Activated CD4-positive, alpha-beta T cell treated with anti-CD3 and anti-CD28 coated beads, Interleukin-2, amount 50 U/mL, for 24 hours (primary cell): ENCODE measurements around the gene PCDH15.

Source experiments
- DNase-seq, 2 donors: peaks; one replicate each; pipeline ENCODE4 v3.0.0-alpha.2; 2020; ENCODE audit warnings: low read depth in 1 of 2, low spot score in 1 of 2

Gene PCDH15

DNA sequence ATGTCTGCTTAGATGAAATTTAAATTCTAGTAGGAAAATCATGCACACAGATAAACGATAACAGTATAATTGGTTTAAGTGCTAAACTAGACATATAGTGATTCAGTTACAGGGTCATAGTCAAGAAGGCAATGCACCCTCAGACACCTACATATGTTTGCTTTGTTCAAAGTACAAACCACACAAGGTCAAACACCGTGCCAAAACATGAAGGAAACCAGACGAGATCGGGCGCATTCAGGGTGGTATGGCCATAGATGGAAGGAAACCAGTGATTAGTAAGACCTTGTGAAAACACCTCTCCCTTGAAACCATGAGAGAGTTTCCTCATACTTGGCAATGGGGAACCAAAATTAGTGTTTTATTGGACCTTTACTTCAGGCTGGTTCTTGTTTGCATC is 906.9 kb downstream of the PCDH15 start:
- DNase-seq: no peak

DNA sequence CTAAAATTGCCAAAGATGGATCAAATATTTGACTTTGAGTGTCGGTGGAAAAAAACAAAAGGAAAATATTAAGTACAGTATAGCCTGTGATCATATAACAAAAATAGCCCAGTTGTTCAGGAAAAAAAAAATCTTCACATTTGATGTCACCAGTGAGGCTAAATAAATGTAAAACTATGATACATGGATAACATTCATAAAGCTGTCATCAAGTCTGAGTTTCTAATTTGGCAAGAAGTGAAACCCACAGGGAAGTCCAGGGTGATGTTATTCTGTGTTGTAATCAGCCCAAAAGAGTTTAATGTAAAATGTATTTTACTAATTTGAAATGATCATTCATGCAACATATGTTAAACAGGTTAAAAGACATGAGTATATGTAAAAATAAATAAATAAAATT is 908.0 kb downstream of the PCDH15 start:
- no peak for DNase-seq

DNA sequence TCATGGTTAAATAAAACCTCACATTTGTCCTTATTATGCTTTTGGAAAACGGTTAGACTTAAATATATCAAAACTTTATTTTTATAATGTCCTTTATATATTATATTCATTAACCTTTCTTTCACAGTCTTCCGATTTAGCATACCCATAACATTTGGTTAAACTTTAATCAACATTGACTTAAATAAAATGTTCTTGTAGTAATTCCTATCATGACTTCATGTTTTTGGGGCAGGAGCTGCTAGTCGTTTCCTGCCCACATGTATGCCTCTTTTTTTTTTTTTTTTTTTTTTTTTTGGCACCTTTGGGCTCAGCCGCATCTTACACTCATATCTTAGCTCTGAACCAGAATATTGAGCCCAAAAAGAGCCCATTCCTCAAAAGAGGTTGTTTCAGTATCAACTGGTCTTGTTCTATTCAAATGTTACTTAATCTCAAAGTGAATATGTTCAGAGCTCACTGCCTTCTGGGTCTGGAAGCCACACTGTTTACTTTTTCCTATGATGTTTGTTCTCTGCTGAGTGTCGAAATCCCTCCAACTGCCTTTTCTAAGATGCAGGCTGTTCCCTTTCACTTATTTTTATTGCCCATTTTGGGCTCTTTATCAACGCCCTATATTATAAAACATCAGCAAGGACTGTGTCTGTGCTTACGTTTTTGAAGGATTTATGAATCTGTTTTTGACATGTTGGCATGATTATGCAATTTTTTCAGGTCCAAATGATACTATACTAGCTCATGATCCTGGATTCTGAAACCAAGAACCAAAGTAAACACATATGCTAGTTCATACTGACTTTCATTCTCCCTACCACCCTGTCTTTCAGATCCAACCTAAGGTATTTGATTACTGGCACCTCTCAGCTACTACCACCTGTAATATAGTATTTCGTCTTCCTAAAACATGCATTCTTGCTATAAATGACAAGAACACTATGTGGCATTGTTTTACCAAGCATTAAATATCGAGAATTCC is 914.4 kb downstream of the PCDH15 start:
- no peak for DNase-seq

DNA sequence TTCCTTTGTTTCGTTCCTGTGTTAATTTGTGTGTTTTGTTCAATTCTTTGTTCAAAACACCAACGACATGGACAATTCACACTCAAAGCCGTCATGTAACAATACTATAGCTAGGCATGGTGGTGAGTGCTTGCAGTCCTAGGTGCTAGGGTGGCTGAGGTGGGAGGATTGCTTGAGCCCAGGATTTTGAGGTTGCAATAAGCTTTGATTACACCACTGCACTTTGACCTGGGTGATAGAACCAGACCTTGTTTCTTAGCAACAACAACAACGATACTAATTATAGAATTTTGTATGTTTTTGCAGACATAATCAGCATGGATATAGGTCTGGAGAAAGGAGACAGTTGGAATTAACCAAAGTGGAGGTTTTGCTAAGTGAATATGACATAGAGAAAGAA is 936.2 kb downstream of the PCDH15 start:
- no peak for DNase-seq

DNA sequence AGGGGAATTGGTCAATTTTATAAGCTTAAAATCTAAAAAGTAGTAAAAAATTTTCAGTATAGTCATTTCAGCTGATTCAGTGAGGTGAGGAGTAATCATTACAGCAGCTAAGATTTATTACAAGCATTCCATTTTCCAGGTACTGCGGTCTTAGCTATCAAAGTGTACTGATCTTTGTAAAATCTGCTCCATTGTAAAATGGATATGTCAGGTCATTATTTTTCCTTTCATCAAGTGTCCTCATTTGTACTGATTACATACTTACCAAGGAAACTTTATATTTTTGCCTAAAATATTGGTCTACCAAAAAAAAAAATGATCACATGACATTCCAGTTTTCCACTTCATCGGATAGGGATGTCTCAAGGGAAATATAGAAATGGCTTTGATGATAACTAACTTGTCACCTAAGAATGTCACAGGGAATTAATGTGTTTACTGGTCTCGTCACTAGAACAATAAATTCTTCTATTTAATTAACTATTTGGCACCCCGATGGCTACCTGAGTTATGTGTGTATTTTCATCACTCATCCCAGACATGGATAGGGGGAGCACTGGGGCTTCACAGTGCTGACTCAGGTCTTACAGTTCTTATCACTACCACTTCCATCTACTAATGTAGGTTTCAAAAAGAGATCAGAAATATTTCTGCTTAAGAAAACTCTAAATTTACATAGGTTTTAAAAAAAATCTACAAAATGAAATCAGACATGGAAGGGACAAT is 948.4 kb downstream of the PCDH15 start:
- DNase-seq: no peak

DNA sequence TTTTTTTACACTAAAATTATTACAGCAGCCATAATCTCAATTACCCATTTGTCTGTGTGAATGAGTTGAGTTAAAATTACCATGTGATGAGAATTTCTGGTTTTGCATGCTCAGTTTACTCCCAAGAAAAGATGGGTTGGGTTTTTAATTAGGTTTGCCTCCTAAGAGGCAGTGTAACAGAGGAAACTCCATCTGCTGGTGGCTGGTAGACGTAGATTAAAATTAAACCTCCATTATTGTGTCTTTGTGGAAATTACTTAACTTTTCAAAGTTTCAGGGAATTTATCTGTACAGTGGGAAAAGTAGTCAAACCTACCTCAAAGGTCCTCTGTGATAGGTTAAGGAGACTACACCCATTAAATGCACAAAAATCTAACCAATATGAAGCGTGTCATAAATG is 954.2 kb downstream of the PCDH15 start:
- no peak for DNase-seq

DNA sequence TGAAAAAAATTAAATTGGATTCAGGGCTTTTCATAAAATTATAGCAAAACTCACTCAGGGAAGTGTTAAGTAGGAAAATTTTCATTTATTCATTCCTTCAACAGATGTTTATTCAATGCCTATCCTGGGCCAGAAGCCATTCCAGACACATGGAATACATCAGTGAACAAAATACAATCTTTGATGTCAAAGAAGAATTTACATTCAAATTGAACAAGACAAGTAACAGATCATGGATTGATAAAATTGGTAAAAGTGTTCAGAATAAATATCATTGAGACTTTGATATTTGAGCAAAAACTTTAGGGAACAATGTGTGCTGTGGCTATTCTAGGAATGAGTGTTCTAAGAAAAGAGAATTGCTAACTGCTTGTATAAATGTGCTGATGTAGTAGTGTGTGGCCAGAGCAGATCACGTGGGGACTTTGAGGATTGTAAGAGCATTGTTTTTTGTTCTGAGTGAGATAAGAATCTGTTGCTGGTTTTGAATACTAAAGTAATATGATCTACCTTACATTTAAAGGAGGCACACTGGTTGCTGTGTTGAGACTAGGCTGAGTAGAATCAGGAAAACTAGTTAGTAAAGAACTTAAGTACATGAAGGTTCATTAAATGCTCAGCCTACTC is 957.2 kb downstream of the PCDH15 start:
- no peak for DNase-seq

DNA sequence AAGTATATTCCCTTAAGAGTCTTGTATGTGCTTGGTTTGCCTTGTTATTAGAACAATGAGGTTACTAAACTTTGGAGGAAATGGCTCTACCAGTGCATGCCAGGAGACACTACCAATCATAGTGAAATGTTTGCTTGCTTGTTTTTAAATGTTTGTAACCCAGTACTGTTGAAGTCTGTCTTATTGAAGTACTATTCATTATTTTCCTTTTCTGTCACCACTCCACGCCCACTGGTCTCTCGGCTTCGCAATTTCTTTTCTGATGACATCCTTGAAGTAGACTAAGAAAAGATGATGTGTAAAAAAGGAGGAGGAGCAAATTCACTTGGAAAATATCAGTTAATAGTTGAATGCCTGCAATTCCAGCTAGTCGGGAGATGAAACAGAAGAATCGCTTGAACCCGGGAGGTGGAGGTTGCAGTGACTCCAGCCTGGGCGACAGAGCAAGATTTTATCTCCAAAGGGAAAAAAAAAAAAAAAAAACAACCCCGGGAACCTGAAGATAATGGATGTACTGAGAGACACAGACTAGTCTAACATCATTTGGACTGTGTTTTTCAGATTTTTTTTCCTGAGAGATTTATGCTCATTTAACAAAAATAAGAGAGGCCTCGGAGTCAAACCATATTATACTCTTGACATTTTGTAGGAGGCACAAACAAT is 959.4 kb downstream of the PCDH15 start:
- no peak for DNase-seq

DNA sequence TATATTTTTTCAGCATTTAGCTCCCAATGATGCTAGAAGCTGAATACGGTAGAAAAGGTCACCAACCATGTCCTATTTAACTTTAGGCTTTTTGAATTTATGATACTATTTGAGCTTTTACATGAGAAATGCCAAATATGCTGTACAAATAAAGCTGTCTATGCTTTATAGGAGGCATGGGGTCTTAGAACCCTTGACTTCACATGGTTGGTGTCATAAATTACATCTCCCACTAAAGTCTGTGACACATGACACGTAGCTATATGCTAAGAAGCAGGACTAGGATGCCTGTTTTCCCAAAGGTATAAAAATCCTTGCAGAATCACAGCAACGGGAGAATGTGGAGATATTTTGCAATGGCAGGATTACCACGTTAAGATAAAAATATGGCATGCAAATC is 960.4 kb downstream of the PCDH15 start:
- DNase-seq: no peak

DNA sequence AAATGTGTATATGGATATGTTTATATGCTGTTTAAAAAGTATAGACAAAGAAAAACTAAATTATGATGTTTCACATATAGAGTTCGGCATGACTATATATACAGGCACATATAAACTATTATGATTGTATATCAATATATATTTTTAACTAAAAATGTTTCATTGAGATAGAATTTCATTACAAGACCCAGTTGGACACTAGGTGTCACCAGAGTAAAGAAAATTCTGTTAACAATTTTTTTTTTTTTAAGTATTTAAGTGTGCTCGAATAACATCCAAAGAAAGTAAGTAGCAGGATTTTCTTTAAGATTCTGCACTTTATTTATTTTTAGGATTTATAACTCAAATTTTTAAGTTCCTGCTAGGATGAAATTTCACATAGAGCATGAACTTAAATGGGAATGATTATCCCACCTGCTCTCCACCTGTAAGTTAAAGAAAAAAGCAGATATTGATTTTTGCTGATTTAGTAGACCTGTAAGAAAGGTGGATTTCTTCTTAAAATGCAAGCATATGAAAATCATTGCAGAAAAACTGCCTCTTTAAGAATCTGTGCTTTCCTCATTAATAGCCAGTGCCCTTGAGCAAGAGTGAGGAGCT is 961.5 kb downstream of the PCDH15 start:
- DNase-seq: no peak

DNA sequence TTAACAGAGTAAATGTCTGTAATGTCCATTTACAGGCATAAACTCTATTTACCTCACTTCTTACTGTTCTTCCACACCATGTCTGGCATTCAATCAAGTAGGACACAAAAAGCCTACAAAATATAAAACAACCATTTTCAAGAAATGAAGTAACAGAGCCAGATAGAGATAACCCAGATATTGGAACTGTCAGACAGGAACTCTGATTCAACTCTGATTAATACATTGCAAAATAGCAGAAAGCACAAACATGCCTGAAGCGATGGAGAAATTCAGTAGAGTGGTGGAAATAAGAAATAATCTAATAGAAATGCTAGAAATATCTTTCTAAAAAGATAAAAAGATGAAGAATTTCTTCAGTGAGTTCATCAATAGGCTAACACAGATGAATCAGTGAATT is 964.4 kb downstream of the PCDH15 start:
- no peak for DNase-seq

DNA sequence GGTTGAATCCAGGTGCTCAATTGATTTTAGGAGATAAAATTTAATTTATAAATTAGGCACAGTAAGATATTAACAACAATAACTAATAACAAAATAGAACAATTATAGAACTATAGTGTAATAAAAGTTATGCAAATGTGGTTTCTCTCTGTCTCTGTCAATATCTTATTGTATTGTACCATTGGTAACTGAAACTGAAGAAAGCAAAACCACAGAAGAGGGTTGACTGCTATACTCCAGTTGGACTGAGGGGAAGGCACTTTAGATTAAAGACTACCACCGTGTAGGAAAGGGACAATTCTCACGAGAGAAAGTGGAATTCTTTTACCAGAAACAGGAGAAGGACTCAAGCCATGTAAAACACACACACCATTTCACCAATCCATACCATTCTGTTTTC is 967.1 kb downstream of the PCDH15 start:
- no peak for DNase-seq

DNA sequence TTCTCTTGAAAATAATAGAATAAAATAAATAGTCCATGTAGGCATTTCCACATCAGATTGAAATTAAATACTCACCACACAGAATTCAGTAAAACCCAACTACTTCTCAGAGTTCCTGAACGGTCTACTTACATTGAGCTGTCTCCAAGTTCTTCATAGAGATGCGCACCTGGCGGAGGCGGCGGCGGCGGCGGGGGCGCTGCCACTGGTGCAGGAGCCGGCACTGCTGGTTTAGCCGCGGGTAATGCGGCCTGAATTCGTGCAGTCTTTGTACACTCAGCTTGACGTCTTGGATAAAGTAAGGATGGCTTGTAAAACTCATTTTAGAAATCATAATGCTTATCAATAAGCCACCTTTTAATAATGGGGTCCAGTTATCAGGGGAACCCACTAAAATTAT is 973.8 kb downstream of the PCDH15 start:
- DNase-seq: no peak

DNA sequence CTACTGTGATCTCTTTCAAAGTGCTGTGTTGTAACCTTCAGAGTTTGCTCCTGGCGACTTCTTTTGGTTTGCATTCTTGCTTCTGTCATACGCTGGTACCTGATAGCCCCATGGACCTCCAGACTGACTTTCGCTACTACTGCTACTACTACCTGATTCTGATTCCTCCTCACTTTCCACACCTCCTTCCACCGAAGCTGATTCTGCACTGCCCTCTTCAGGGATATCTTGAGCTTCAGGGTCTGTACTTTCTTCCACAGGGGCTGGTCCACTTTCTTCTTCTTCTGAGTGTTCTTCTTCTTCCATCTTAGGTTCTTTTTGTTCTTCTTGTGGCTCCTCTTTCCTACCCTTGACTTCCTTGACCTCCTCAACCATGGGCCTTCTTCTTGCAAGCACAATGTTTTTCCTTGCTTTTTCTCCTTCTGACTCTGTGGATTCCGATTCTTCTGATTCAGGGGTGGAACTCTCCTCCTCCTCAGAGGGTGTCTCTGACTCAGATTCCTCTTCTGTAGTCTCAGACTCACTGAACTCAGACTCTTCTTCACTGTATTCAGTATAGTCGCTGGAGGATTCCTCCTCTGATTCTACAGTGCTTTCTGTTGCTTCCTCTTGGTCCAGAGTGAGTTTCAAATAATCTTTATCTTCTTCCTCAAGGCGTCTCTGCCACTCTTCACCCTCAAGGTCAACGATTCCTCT is 992.2 kb downstream of the PCDH15 start:
- no peak for DNase-seq

DNA sequence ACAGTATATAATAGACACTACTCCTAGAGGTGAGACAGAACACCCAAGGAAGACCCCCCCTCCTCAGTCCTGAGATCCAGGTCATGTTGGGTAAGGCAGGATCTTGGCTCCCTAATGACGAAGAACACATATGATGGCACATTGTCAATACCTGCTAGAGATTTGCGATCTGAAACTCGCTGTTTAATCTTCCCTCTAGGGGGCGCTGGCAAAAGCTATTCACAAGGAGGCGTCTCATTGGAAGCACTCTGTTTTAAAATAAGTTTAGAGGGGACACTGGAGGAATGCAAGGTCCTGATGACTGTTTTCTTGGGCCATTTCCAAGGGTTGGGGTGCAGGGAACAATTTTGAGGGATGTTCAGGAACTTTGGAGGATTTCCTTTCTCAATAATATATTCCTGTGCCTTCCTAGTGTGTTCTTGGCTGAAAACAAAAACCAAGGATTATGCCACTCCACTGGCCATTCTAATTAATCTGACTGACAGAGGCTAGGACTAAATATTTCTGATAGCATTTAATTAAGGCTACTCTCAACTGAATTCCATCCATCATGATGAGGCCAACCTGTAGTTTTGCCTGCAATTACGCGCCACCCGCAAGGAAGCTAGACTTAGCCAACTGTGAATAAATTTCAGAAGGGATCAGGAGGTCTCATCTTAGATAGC is 1014.7 kb downstream of the PCDH15 start:
- no peak for DNase-seq

DNA sequence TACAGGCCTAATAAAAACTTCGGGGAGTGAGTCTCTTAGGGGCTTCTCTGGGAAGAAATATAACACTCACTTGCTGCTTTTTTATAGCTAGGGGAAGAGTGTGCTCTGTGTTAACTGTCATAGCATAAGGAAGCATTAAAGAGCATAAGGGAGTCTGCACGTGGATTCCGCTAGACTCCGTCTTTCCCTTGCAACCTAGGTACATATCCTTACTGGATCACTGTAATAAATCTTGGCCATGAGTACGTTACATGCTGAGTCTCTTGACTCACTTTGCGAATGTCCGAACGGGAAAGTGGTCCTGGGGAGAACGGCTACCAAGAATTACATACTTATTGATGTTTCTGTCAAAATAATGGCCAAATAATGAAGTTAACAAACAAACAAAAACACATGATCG is 1029.3 kb downstream of the PCDH15 start:
- DNase-seq: no peak

DNA sequence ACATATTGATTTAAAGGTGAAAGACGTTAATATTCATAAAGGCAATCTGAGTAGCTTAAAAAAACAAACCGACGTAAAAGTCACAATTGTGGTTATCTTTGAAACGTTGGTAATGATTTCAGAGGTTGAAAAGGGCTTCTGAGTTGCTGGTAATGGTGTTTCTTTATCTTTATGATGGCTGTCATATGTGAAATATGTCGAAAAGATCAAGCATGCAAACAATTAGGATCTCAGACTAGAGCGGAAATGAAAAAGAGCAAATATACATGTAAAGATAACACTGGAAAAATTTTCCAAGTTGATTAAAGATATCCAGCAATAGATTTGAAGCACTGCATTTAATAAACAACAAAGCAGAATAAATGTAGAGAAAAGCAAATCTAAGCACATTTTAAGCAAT is 1030.1 kb downstream of the PCDH15 start:
- DNase-seq: no peak

DNA sequence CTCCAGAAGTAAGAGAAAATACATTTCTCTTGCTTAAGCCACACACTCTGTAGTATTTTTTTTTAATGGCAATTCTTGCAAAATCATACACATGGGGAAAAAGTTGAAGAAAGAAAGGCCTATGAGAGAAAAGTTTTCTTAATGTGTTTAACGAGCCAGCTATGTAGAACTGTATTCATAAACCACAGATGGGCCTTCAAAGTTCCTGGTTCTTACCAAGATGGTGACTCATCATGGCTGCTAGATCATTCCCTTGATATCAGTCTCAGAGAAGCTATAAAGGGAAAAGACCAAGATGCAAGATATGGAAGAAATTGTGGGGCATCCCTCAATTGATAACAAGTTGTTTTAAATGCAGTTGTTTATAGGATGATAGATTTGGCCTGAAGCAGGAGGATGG is 1035.7 kb downstream of the PCDH15 start:
- no peak for DNase-seq

DNA sequence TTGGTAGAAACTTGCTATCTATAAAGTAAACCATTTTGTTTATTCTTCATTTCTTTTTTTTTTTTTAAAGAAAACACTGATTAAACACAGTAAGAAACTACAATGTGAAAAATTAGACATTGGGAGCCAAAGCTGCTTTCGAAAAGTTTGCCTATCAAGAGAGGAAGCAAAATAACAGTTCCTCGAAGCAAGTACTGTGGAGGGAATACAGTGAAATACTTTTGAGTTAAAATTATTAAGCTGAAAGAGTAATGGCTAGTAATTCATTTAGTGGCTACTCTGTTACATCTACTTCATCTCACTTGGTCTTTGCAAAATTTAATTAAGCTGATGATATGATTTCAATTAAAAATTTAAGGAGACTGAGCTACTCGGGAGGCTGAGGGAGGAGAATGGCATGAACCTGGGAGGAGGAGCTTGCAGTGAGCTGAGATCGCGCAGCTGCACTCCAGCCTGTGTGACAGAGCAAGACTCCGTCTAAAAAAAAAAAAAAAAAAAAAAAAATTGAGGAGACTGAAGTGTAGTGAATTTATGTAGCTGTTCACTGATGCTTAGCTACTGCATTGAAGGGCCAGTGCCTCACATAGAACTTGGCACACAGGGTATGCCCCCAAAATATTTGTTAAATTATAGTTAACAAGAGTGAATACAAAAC is 1046.3 kb downstream of the PCDH15 start:
- no peak for DNase-seq
